ENCODE data around the gene UBE2E2. TPM values are rescaled to one million over a fixed set of nuclear protein-coding genes. Genes with fewer than 3 reads are reported as not detected.

Gene UBE2E2
- total RNA-seq, 1 experiment from 2014 or later = 38.6 TPM

GRCh38 chr3:23304424-23304823 lies 101.3 kb downstream of the UBE2E2 start:
- no CpG with 5 or more reads among the region's 1 CpG for WGBS (ENCODE audit: extremely low coverage, insufficient read length, low lambda C conversion rate)

More at GRCh38 chr3:23304424-23304823, 101.3 kb downstream of the UBE2E2 start:
- Histone ChIP-seq H3K27me3 (ENCODE audit: insufficient read depth, low read length) (no peaks in the 10 kb centered on the region), H2BK20ac (ENCODE audit: low read depth, low read length, poor library complexity, severe bottlenecking) (no peak overlapping the region), H4K20me1 (ENCODE audit: control insufficient read depth, insufficient read depth, insufficient read length) (no peaks in the 10 kb centered on the region), H3K18ac (ENCODE audit: insufficient read length, low read depth, low read length) (no peak overlapping the region), H3K27ac (ENCODE audit: insufficient read length, low read depth, low read length) (no peak overlapping the region), H3K9me3 (ENCODE audit: control insufficient read depth, low read depth, low read length) (no peaks in the 10 kb centered on the region), H3K23me2 (ENCODE audit: insufficient read length, low read depth, low read length, poor library complexity, severe bottlenecking) (no peaks in the 10 kb centered on the region), H3K9ac (ENCODE audit: extremely low read depth, insufficient read length, low read length) (no peak overlapping the region), H3K23ac (ENCODE audit: insufficient read length, low read depth, low read length) (no peak overlapping the region), H2BK12ac (ENCODE audit: insufficient read length, low read depth, low read length) (no peak overlapping the region), H3K14ac (ENCODE audit: insufficient read depth, low read length) (no peak overlapping the region), H3T11ph (ENCODE audit: low read length) (no peak overlapping the region), H2BK5ac (ENCODE audit: insufficient read length, low read length) (no peak overlapping the region), H3K4me1 (ENCODE audit: insufficient read depth, low read length) (no peaks in the 10 kb centered on the region; the same call in 1 of the 2 replicates), H3K79me2 (ENCODE audit: insufficient read depth, low read length) (no peaks in the 10 kb centered on the region; the same call in 1 of the 2 replicates), H2BK120ac (ENCODE audit: low read depth, low read length, poor library complexity, severe bottlenecking) (no peak overlapping the region), H2BK15ac (ENCODE audit: low read depth, low read length) (no peak overlapping the region), H2AK5ac (ENCODE audit: insufficient read length, low read length) (no peak overlapping the region), H4K5ac (ENCODE audit: insufficient read length, low read depth, low read length) (no peak overlapping the region), H3K79me1 (ENCODE audit: insufficient read depth, low read depth, low read length, poor library complexity, severe bottlenecking) (peaks cover 3% of the 10 kb centered on the region), H4K91ac (ENCODE audit: insufficient read length, low read depth, low read length) (no peak overlapping the region), H4K8ac (replicated peaks; ENCODE audit: insufficient read length, low read depth, low read length) (no peak overlapping the region), H2AFZ (ENCODE audit: low read length) (no peak overlapping the region), H3K4ac (ENCODE audit: low read depth, low read length) (no peak overlapping the region), H3K4me2 (ENCODE audit: insufficient read depth, insufficient read length, low read length) (no peak overlapping the region), H3K56ac (ENCODE audit: insufficient read length, low read depth, low read length) (no peak overlapping the region)
- Mint-ChIP-seq H3K36me3 (ENCODE audit: insufficient read depth in 1 of 3, low read depth in 3 of 3) (0 out of 7 replicates have a peak, but pooled peaks cover 0 to 1% (median 0%) of the 10 kb centered on the region in 3 experiments), H3K27ac (no peak overlapping the region; a peak in 1 of 7 replicates), H3K4me3 (no peak overlapping the region), H3K27me3 (ENCODE audit: low read depth) (no peaks in the 10 kb centered on the region), H3K4me1 (no peaks in the 10 kb centered on the region; a peak in 1 of 4 replicates), H3K9me3 (peaks cover 0 to 5% of the 10 kb centered on the region in 2 experiments; a peak in 1 of 5 replicates)
- DNase-seq = no peak
- no peak for TF ChIP-seq CTCF (conservative IDR thresholded peaks at IDR 0.05)

All from H9 (cell line).